Breast epithelium (tissue), 3 donors: ENCODE results near the gene OR5M11.
"Not testable (repeated sequence)": the region's sequence is repeated elsewhere in the genome, so short reads cannot be mapped to it uniquely, and the experiment has no call there.

Experiments used
- POLR2A ChIP-seq: fragments of 450-650 bp; IDR thresholded peaks from one replicate; pipeline ENCODE4 v1.6.1; 2016; ENCODE audit warnings: antibody characterized with exemption, mild to moderate bottlenecking, moderate library complexity
- POLR2AphosphoS5 ChIP-seq, 3 donors: sonication (generic); formaldehyde crosslinking; IDR thresholded peaks; one replicate each; pipeline ENCODE4 v1.6.1; 2017; ENCODE audit warnings: antibody characterized with exemption in 3 of 3
- TF ChIP-seq, protein P1 (sequence below), 3 donors: fragments of 450-650 bp; IDR thresholded peaks; one replicate each; pipeline ENCODE4 v1.5.1; 2016 to 2017; ENCODE audit warnings: antibody characterized with exemption in 3 of 3, mild to moderate bottlenecking in 3 of 3, moderate library complexity in 3 of 3

DNA sequence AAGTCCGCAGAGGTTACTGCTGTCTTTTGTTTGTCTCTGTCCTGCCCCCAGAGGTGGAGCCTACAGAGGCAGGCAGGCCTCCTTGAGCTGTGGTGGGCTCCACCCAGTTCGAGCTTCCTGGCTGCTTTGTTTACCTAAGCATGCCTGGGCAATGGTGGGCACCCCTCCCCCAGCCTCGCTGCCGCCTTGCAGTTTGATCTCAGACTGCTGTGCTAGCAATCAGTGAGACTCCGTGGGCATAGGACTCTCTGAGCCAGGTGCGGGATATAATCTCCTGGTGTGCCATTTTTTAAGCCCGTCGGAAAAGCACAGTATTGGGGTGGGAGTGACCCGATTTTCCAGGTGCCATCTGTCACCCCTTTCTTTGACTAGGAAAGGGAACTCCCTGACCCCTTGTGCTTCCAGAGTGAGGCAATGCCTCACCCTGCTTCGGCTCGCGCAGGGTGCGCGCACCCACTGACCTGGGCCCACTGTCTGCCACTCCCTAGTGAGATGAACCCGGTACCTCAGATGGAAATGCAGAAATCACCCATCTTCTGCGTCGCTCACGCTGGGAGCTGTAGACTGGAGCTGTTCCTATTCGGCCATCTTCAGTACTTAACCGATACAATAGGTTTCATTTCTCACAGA, 49.1 kb upstream of the OR5M11 start:
- TF ChIP-seq, protein P1, sequence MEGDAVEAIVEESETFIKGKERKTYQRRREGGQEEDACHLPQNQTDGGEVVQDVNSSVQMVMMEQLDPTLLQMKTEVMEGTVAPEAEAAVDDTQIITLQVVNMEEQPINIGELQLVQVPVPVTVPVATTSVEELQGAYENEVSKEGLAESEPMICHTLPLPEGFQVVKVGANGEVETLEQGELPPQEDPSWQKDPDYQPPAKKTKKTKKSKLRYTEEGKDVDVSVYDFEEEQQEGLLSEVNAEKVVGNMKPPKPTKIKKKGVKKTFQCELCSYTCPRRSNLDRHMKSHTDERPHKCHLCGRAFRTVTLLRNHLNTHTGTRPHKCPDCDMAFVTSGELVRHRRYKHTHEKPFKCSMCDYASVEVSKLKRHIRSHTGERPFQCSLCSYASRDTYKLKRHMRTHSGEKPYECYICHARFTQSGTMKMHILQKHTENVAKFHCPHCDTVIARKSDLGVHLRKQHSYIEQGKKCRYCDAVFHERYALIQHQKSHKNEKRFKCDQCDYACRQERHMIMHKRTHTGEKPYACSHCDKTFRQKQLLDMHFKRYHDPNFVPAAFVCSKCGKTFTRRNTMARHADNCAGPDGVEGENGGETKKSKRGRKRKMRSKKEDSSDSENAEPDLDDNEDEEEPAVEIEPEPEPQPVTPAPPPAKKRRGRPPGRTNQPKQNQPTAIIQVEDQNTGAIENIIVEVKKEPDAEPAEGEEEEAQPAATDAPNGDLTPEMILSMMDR (IDR thresholded peaks at IDR 0.05): not testable (repeated sequence)
- not testable (repeated sequence) for TF ChIP-seq POLR2A; POLR2AphosphoS5 (IDR thresholded peaks at IDR 0.05)
